Glutamatergic neuron (in vitro differentiated cells): ENCODE measurements around the gene TEP1. TPM values are rescaled to one million over a fixed set of nuclear protein-coding genes. Genes with fewer than 3 reads are reported as not detected.
"Not testable (repeated sequence)": the region's sequence is repeated elsewhere in the genome, so short reads cannot be mapped to it uniquely, and the experiment has no call there.

ENCODE experiments used
- DNase-seq: peaks from one replicate; pipeline ENCODE4 v3.0.0; 2022
- H3K27ac Mint-ChIP-seq: one replicate; pipeline ENCODE4 v1.8.0; 2020; ENCODE audit warnings: mild to moderate bottlenecking, mixed read lengths, inconsistent platforms; ENCODE audit not compliant: unreplicated experiment
- H3K27me3 Mint-ChIP-seq: one replicate; pipeline ENCODE4 v1.8.0; 2020; ENCODE audit warnings: mild to moderate bottlenecking, moderate library complexity, mixed read lengths, inconsistent platforms; ENCODE audit not compliant: unreplicated experiment
- H3K36me3 Mint-ChIP-seq: one replicate; pipeline ENCODE4 v1.8.0; 2020; ENCODE audit warnings: mild to moderate bottlenecking, mixed read lengths, inconsistent platforms; ENCODE audit not compliant: unreplicated experiment
- H3K4me1 Mint-ChIP-seq: one replicate; pipeline ENCODE4 v1.8.0; 2020; ENCODE audit warnings: mild to moderate bottlenecking, low read depth, mixed read lengths, inconsistent platforms; ENCODE audit not compliant: unreplicated experiment
- H3K4me3 Mint-ChIP-seq: one replicate; pipeline ENCODE4 v1.8.0; 2020; ENCODE audit warnings: mild to moderate bottlenecking, mixed read lengths, inconsistent platforms; ENCODE audit not compliant: unreplicated experiment
- H3K9me3 Mint-ChIP-seq: one replicate; pipeline ENCODE4 v1.8.0; 2020; ENCODE audit warnings: mild to moderate bottlenecking, moderate library complexity, mixed read lengths, inconsistent platforms; ENCODE audit not compliant: unreplicated experiment
- total RNA-seq: library from RNA; stranded (reverse); fragmentation: NEBNext Ultra II Directional; extraction: Animal tissue kit (Norgen Biotek cat#: 25700); gene quantifications from one replicate; pipeline ENCODE4 v1.2.1, GENCODE V29; 2021; ENCODE audit not compliant: unreplicated experiment
- TF ChIP-seq, protein P1 (sequence below): fragments of 200-600 bp; sonication (generic); IDR thresholded peaks from one replicate; pipeline ENCODE4 v1.5.0; 2021; ENCODE audit not compliant: partially characterized antibody, unreplicated experiment

Gene TEP1
- total RNA-seq, 1 donor from 2014 or later: 22.7 TPM

DNA sequence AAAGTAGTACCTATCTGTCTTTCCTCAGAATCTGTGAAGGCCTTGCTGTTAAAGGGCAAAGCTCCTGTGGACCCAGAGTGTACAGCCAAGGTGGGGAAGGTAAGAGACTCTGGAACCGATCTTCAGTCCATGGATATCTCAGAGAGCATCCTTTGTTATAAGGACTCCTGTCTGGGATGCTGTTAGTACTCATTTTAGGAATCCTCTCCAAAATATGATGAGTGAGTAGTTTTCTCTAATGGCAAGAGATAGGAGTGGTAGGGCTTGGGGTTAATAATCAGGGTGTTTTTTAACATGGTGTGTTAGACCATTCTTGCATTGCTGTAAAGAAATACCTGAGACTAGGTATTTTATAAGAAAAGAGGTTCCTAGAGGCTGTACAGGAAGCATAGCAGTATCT lies 67.9 kb downstream of the TEP1 start:
- Mint-ChIP-seq H3K27me3 (peaks cover 11% of the 10 kb centered on the region), H3K4me1 (peaks cover 2% of the 10 kb centered on the region), H3K4me3 (no peak overlapping the region), H3K36me3 (no peaks in the 10 kb centered on the region), H3K9me3 (peaks cover 7% of the 10 kb centered on the region), H3K27ac (no peak overlapping the region)
- TF ChIP-seq, protein P1, sequence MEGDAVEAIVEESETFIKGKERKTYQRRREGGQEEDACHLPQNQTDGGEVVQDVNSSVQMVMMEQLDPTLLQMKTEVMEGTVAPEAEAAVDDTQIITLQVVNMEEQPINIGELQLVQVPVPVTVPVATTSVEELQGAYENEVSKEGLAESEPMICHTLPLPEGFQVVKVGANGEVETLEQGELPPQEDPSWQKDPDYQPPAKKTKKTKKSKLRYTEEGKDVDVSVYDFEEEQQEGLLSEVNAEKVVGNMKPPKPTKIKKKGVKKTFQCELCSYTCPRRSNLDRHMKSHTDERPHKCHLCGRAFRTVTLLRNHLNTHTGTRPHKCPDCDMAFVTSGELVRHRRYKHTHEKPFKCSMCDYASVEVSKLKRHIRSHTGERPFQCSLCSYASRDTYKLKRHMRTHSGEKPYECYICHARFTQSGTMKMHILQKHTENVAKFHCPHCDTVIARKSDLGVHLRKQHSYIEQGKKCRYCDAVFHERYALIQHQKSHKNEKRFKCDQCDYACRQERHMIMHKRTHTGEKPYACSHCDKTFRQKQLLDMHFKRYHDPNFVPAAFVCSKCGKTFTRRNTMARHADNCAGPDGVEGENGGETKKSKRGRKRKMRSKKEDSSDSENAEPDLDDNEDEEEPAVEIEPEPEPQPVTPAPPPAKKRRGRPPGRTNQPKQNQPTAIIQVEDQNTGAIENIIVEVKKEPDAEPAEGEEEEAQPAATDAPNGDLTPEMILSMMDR: no peak
- DNase-seq: no peak

DNA sequence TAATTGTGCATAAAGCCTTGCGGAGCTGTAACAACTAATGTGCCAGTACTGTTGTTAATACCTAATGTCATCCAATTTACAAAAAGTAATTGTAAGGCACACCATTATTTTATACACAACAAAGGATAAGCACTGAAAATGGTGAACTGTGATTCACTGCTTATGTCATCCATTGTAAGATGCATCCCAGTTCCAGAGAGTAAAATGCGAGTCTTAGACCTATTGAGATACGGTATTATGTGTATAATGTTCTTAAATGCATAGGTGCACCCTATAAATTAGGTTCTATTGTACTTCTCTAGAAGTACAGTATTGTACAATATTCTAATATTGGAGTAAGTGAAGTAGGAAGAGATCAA lies 69.5 kb downstream of the TEP1 start:
- Mint-ChIP-seq H3K27ac (peak overlapping the region; percentile 90), H3K4me1 (peaks cover 2% of the 10 kb centered on the region), H3K4me3 (peak overlapping the region; percentile 92), H3K27me3 (peaks cover 11% of the 10 kb centered on the region), H3K9me3 (peaks cover 8% of the 10 kb centered on the region), H3K36me3 (no peaks in the 10 kb centered on the region)
- DNase-seq: no peak
- TF ChIP-seq, protein P1: no peak

DNA sequence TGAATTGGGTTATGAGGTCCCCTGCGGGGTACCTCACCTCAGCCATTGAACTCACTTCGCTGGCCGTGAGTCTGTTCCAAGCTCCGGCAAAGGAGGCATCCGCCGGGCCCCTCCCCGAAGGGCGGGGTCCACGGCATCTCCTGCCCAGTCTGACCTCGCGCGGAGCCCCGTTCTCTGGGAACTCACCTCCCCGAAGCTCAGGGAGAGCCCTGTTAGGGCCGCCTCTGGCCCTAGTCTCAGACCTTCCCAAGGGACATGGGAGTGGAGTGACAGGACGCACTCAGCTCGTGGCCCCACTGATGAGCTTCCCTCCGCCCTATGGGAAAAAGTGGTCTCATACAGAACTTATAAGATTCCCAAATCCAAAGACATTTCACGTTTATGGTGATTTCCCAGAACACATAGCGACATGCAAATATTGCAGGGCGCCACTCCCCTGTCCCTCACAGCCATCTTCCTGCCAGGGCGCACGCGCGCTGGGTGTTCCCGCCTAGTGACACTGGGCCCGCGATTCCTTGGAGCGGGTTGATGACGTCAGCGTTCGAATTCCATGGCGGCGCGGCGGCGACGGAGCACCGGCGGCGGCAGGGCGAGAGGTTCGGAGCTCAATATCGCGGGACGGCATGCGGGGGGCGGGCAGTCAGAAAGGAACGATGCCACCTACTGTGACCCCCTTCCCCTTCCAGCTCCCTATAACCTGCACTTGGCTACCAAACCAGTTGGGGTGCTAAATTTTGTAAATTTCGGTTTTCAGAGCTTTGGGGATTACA lies 70.0 kb downstream of the TEP1 start, which contains the start of gene PARP2:
Gene PARP2, plus strand, starts transcription at position 544 of the 770 bp plus-strand sequence. Its CDS starts 7 bp downstream, at position 551.
- Mint-ChIP-seq H3K27me3 (peaks cover 11% of the 10 kb centered on the region), H3K4me3 (peak within 1 kb of the TSS; percentile 92), H3K4me1 (peaks cover 2% of the 10 kb centered on the region), H3K27ac (peak within 1 kb of the TSS; percentile 90), H3K9me3 (peaks cover 8% of the 10 kb centered on the region), H3K36me3 (no peaks in the 10 kb centered on the region)
- DNase-seq: peak; percentile 98
- TF ChIP-seq, protein P1: no peak

DNA sequence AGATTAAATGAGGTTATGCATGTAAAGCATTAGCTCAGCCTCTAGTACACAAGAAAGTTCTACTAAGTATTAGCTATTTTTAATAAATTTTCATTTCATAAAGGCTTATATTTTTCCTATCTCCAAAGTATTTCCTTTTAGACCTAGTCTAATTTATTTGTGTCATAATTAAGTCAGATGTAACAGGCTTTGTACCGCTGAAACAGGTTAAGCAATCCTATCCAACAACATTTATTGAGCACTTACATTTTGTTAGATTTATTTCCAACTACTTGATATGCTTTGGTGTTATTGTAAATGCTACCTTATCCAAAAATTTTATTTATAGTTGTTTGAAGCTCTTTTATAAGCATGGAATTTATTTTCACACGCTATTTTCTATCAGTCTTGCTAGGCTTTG lies 71.7 kb downstream of the TEP1 start:
- DNase-seq: no peak
- Mint-ChIP-seq H3K4me1 (peaks cover 2% of the 10 kb centered on the region), H3K27me3 (peaks cover 11% of the 10 kb centered on the region), H3K4me3 (peak overlapping the region; percentile 92), H3K27ac (no peak overlapping the region), H3K36me3 (no peaks in the 10 kb centered on the region), H3K9me3 (peaks cover 8% of the 10 kb centered on the region)
- TF ChIP-seq, protein P1: no peak

- not testable (repeated sequence) for DNase-seq, H3K4me1 Mint-ChIP-seq, H3K27ac Mint-ChIP-seq, H3K4me3 Mint-ChIP-seq, H3K9me3 Mint-ChIP-seq, H3K36me3 Mint-ChIP-seq
- H3K27me3 Mint-ChIP-seq: peaks cover 11% of the 10 kb centered on the region
Measured at GRCh38 chr14:20341032-20341431, 72.3 kb downstream of the TEP1 start.
